ENCODE data around the gene HIVEP3.

Gene HIVEP3

DNA sequence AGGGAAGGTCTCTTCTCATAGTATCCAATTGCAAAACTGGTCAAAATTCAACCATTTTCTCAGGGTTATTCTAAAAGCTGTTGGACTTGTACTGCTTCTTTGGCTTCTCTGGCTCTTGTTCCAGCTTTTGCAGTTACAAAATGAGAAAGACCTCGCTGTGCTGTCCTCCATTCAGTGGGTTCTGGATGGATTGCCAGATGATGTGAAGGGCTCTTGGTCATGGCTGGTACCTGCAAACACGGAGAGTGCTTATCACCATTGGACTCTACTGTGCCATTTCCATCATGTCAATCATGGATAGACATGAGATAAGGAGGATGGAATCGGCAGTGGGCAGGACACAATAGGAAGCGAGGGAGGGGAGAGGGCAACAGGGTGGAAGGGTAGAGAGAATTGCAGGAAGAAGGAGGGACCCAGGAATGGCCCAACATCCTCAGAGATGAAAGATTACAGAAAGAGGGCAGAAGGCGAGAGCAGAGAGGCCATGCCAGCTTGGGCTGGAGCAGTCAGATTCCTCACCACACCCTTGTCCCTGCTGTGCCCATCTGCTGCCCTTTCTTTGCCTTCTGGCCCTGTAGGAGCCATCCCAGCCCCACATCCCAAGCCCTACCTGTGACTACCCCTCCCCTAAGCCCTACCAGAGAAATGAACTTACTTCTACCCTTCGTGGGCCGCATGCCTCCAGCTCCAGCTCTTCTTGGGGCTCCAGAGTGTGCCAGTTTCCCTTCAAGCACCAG is 70.3 kb downstream of the HIVEP3 start:
- DNase-seq (ENCODE audit: low read depth in 3 of 3): no peak

DNA sequence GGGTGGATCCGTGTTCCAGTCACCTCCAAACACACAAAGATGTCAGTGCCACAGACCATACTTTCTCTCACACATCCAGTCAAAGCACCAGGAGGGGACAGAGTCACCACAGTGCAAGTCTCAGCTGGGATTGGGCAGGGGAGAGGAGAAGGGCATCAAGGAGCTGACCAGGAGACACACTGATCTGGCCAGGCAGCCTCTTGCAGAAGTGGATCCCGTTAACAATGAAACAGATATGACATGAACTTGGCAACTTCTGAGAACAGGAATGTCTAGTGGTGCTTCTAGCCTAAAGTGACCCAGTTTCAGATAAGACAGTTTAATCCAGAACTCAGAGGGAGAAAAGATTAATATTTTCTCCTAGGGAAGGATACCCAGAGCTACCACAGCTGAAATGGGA is 71.0 kb downstream of the HIVEP3 start:
- no peak for DNase-seq (ENCODE audit: low read depth in 3 of 3)

DNA sequence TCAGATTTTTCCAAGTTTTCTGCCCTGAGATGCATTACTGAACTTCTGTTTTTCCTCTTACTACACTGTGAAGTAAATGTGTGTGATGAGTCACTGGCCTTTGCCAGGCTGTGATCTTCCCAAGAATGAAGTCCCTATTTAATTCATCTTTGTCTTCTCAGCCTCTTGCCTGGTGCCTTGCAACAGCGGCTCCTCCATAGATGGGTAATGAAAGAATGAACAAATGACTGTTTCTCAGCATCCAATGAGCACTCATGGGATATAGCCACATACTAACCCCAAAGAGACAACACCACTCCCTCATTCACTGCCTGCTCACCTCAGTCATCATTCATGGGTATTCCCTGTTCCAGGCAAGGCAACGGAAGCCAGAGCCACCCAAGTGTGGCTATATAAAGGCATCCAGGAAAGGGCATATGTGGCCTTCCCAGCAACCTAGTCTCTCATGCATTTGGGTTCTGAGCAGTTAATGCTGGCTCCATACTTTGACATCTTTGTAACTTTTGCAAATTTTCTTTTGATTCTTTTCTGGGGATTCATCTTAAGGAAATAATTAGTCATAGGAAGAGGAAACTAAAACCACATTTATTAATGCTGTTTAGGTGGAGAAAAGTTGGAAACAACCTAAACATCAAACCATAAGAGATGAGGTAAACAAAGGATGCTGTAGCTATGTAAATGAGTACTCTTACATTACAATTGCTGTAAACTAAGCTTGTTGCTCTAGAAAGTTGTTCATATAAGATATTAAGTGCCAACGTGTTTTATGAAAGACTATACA is 71.9 kb downstream of the HIVEP3 start:
- no peak for DNase-seq (ENCODE audit: low read depth in 3 of 3)

DNA sequence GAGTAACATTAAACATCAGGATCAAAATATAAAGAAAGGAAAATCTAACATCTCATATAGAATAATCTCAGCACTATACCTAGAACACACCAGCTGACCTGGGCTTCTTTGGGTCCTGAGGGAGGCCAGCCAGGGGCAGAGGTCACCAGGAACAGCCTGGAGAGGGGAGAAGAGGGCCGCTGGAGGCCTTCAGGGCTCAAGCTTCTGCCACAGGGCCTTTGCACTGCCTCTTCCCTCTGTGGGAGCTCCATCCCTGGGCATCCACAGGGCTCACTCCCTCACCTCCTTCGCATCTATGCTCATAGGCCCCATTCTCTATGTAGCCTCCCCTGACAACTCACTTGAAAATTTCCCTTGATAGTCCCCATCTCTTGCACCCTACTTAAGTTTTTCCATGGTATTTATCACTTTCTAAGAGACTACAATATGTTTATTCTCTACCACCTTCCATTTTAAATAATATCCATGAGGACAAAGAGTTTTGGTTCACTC is 73.9 kb downstream of the HIVEP3 start:
- DNase-seq (ENCODE audit: low read depth in 3 of 3): no peak

DNA sequence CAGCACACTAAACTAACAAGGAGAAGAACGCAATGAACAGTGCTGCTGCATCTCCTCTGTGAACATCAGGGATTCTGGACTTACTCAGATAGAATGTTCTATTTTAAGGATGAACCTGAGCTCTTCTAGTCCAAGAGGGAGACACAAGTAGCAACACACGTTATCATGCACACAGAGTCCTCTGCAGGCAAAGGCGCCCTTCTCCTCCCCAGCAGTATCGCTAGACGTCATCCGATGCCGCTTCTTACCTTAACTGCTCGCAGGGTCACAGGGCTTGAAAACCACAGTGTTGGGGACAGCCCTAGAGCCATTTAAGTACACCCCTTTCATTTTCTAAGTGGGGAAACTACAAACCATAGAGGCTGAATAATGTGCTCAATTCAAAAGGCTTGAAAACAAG is 74.5 kb downstream of the HIVEP3 start:
- no peak for DNase-seq (ENCODE audit: low read depth in 3 of 3)

DNA sequence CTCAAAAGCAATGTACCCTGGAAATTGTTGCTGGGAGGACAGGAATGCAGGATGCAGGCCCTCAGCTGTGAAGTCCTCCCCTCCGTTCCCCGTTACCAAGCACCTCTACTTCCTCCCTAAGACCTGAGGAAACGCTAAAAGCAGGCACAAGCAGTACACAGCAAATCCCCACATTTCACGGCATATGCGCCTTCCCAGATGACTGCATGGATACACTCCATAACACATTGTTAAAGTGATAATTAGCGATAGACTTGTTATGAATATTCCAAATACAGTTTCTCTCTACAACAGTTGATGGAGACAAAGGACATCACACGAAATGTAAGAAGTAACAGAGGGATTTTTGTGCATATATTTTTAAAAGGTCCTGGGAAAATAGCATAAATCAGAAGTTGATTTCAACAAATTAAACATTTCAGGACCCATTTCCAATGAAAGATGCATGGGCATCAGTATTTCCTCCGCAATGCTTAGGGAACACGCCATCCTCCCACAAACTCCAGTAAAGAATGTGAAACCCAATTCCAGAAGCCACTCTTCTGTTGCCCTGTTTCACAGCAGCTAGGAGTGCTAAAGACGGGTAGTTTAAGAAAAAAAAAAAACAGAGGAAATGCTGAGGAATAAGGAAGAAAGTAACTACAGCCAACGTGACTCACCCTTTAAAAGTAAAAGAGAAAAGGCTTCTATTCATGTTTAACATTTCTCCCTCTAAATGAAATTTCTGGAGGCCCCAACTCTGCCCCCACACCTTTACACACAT is 75.5 kb downstream of the HIVEP3 start:
- DNase-seq (ENCODE audit: low read depth in 3 of 3): no peak

DNA sequence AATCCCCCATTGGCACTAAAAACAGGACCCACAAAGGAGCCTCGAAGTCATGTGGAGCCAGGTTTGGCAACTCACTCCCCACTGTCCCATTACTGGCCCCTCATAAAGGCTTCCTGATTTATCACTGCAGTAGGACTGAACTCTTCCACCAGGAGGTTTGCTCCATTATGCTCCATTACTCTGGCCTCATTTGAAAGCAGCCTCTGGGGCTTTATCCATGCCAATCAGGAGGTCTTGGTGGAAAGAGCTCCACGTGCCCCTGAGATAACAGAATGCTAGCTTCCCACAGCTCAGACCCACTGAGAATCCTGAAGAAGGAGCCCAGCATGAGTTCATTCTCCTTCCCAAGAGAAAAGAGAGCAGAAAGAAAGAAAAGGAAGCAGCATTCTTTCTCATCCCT is 76.4 kb downstream of the HIVEP3 start:
- no peak for DNase-seq (ENCODE audit: low read depth in 3 of 3)

DNA sequence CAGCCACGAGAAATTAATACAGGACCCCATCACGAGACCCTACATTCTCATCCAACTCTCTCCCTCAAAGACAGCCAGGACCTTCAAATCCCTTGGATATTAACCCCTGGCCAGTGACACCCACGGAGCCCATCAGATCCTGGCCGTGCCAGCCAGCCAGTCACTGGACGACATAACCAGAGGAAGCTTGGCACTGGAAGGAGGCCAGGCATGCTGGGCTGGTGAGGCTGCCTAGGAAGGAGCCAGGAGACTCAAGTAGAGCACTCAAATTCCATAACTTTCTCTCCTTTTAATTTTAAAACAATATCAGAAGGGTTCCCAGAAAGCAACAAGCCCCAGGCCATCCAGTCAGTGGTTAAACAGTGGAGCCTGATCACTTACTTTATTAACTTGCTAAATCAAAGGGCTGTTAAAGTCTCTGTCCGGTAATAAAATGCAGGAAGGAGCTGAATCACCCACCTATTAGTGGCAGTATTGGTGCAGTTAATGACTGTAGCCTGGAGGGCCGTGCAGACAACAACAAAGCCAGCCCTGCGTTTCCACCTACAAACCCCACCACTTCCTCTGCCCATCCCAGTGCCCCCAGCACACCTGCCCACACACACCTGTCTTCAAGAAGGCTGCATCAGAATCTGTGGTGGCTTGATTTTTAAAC is 78.0 kb downstream of the HIVEP3 start:
- DNase-seq (ENCODE audit: low read depth in 3 of 3): no peak

DNA sequence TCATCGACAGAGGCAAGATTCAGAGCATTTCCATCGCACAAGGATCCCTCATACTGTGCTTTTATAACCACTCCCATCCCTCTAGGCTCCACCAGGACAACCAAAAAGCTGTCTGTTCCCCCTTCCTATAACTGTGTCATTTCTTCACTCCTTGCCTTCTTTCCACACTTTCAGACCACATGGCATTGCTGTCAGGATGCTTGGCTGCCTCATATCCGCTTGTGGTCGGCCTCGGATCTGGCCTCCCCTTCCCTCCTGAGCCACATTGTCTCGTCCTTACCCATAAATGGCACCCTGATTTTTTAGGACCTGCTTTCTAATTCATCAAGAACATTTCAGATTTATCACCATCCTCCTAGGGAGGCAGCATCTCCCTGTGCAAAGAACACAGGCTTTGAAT is 80.5 kb downstream of the HIVEP3 start:
- no peak for DNase-seq (ENCODE audit: low read depth in 3 of 3)

DNA sequence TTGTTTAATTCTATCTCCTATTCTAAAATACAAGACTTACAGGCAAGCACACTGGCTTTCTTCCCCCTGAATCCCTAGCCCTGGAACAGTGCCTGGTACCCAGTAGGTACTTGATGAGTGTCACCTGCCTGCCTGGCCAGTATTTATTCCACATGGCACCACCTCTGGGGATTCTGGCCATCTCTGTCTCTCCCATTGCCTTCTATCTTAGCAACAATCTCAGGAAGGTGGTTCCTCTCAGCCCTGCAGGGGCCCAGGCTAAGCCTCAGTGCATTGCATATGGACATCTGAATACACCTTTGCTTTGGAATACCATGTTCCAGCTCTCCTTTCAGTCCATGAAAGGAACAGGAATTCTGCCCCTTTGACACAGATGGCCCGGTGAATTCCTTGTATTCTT is 81.0 kb downstream of the HIVEP3 start:
- no peak for DNase-seq (ENCODE audit: low read depth in 3 of 3)

DNA sequence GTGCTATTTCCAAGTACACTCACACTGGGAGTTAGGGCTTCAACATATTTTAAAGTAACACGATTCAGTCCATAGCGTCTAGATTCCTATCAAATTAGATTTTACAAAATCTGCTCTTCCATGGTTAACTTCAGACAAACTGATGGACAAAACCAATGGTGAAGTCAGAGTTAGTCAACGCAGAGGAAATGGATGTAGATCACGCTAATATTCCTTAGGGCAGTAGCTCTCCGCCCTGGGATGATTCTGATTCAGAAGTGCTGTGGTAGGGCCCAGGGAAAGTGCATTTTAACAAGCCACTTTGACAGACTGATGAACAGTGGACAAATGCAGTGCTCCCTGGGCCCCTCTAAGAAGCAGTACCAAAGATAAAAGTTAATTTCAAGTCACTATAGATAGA is 83.2 kb downstream of the HIVEP3 start:
- no peak for DNase-seq (ENCODE audit: low read depth in 3 of 3)

DNA sequence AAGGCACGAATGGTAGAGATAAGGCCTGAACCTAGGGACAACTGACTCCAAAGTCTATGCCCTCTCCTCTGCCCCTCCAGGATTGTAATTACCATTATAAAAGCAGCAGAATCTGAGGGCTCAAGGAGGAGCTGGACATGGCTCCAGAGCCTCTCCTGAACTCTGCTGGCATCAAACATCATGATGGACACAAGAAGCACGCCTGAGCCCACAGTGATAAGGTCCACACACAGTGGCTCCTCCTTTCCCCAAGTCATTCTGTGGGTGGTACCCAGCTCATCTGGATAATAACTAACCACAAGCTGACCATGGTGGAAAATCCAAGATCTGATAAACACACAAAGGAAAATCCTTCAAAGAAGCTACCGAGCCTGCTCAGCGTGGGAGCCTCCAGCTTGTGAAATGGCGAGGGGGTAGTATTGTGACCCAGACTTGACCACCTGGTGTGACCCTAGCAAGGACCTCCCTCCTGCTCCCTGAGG is 85.2 kb downstream of the HIVEP3 start:
- DNase-seq (ENCODE audit: low read depth in 3 of 3): no peak

DNA sequence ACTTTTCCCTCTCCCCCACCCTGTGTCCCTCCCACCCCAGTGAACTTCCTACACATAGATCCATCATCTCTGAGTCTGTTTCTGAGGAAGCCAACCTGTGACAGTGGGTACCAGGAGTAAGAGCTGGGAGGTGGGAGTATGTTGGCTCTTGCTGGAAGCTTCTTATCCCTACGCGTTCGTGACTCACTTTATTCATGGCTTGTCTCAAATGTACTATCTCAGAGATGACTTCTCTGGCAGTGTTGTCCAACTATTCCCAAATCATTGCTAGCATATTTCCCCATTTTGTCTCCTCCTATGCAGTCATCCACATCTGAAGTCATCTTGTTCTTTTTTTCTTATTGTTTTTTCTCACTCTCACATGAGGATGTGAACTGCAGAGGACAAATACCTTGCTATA is 88.0 kb downstream of the HIVEP3 start:
- DNase-seq (ENCODE audit: low read depth in 3 of 3): no peak

DNA sequence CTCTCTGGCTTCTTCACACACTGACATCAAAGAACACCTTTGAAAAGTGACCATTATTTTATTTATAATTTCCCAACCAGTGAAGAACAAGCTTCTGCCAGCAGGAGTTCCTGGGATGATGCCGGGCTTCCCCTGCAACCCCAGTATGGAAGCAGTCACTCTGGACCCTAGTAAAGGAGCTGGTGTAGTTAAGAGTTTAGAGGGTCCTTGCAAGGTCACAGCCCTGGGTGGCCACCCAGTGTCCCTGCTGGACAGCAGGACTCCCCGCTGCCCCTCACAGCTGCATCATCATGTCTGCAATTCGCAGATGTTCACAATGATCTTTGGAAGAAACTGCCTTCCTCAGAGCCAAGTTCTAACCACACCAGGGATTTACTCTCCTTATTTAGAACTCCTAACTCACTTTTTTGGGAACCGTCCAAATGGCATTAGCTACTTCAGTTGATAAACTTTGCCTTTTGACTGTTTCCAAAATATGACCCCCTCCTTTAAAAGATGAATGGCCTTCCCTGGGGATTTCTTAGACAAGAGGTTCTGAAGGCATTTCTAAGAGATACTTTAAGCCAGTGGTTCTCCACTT is 90.6 kb downstream of the HIVEP3 start:
- DNase-seq (ENCODE audit: low read depth in 3 of 3): no peak

DNA sequence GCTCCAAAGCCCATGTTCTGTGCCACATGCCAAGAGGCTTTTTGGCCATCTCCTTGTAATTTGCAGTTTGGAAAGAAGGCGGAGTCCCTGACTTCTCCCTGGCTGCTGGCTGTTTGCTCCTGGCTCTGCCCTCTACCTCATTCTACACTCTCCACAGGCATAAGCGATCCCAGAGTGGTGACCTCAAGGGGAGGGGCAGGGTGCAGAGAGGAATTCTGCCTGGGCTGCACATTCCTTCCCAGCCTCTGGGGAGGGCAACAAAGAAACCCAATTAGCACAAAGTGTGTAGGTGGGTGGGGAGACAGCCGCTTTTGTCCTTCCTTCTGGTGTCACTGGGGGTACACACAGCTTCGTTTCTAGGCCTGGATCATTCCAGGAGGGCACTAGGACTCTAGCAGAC is 95.3 kb downstream of the HIVEP3 start:
- DNase-seq (ENCODE audit: low read depth in 3 of 3): no peak

DNA sequence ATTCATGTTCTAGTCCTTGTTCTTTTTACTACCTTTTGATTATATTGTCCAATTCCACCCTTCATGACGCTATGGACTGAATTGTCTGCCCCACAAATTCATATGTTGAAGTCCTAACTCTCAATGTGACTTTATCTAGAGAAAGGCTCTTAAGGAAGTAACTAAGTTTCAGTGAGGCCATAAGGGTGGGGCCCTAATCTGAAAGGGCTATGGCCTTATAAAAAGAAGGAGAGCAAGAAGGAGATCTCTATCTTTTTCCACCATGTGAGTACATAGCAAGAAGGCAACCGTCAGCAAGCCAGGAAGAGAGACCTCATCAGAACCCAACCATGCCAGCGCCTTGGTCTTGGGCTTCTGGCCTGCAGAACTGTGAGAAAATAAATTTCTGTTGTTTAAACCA is 95.9 kb downstream of the HIVEP3 start:
- DNase-seq (ENCODE audit: low read depth in 3 of 3): no peak

DNA sequence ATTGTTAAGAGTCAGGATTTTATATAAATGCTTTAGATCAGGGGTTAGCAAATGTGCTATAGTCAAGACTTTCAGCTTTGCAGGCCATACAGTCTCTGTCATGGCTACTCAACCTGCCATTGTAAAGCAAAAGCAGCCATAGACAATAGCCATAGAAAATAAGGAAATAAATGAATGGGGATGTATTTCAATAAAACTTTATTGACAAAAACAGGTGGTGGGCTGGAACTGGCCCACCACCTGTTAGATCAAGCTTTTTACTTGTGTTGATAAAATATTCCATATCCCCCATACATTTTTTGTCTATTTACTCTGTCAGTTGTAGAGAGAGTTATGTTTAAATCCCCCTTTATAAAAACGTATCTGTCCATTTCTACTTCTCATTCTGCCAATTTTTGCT is 98.9 kb downstream of the HIVEP3 start:
- DNase-seq (ENCODE audit: low read depth in 3 of 3): no peak

DNA sequence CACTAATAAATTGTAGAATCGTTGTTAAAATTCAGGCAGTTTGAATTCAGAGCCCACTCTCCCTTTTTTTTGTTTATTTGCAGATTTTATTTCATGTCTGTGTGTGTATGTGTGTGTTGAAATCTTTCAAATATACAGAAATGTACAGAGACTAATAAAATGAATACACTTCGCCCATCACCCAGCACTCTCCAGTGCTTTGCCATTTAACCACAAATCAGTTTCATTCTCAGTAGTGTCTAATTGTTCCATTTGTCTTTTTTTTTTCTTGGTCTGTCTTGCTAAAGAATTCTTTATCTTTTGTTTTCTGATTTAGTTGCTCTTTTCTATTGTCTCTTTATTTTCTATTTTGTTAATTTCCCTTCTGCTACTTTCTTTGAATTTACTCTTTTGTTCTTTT is 99.7 kb downstream of the HIVEP3 start:
- no peak for DNase-seq (ENCODE audit: low read depth in 3 of 3)

DNA sequence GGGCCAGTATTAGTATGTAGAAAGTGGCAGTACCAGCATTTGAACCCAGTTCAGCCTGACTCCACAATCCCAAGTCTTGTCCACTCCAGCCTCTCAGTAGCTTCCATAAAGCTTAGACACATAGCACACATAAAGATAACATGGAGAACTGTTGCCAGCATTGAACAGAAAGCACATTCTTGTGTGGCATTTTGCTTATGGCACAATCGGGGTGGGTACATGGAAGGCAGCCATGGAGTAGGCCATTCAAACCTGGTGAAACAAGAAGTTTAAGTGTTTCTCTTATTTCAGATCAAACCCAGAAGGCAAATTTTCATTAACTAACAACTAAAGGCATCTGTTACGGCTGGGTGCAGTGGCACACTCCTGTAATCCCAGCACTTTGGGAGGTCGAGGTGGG is 102.7 kb downstream of the HIVEP3 start:
- DNase-seq (ENCODE audit: low read depth in 3 of 3): no peak

DNA sequence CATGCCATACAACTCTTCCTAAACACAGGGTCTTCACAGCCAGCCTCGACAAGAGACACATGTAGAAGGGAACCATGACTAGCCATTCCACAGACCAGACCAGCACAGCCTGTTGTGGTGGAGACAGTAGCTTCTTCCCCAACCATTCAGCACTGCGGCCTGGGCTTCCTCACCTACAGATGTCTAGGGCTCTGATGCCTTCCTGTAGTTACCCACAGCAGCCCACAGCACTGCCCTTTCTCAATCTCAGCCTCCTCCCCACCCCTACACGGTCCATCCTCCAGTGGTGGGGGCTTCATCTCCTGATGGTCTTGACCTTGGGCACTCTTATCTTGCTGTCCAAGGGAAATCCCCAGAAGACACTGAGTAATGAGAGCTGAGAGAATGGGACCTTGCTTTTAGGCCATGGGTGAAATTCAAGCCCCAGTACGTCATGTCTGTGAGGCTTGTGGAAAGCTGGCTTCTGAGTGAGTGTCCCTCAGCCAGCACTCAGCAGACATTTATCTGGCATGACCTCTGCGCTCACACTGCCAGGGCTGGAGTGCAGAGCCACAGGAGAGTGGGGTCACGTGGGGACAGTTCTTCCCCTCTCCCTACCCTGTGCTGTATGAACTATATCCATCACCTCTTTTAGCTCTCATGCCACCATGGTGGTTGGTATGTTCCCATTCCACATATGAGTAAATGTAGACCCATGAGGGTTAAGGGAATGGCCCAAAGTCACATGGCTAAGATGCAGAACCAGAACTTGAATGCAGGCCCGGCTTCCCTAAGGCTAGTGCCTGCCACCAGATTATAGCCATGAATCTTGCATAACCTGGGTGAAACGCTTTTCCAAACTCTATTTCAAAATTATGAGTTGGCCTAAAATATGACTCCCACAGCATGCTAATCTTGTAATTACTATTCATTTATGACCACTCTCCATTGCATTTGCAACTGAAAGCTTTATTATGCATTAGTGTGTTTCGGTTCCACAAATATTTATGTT is 104.7 kb downstream of the HIVEP3 start:
- DNase-seq (ENCODE audit: low read depth in 3 of 3): no peak
